GM23338 (cell line): ENCODE data around the gene LDB3. TPM values are rescaled to one million over a fixed set of nuclear protein-coding genes. Genes with fewer than 3 reads are reported as not detected.

Experiments
- ATAC-seq: fragments of 200-7000 bp; cut with Tn5 transposase; 3 replicates; pipeline ENCODE4 v1.9.1; 2020
- DNase-seq: peaks from one replicate; pipeline ENCODE4 v3.0.0-alpha.2; 2015; ENCODE audit warnings: low spot score
- H2AFZ ChIP-seq: fragments of 200-600 bp; sonication (generic); 2 replicates; pipeline ENCODE4 v1.8.0; 2016; ENCODE audit warnings: antibody characterized with exemption, mild to moderate bottlenecking, moderate library complexity
- H3F3A ChIP-seq: fragments of 200-600 bp; sonication (generic); replicated peaks from 2 replicates; pipeline ENCODE4 v1.8.0; 2017; ENCODE audit warnings: antibody characterized with exemption, mixed run types, low read depth
- H3K27ac ChIP-seq: fragments of 200-600 bp; sonication (generic); 2 replicates; pipeline ENCODE4 v1.6.1; 2016; ENCODE audit warnings: low read depth
- H3K27me3 ChIP-seq: fragments of 200-600 bp; sonication (generic); 2 replicates; pipeline ENCODE4 v1.8.0; 2016; ENCODE audit warnings: mild to moderate bottlenecking, mixed run types, moderate library complexity; ENCODE audit not compliant: insufficient read depth
- H3K36me3 ChIP-seq: fragments of 200-600 bp; sonication (generic); 2 replicates; pipeline ENCODE4 v1.8.0; 2016; ENCODE audit warnings: mild to moderate bottlenecking; ENCODE audit not compliant: insufficient read depth
- H3K4me1 ChIP-seq: fragments of 200-600 bp; sonication (generic); 2 replicates; pipeline ENCODE4 v1.8.0; 2016; ENCODE audit warnings: mild to moderate bottlenecking, moderate library complexity; ENCODE audit not compliant: insufficient read depth
- H3K4me2 ChIP-seq: fragments of 200-600 bp; sonication (generic); 2 replicates; pipeline ENCODE4 v1.7.1; 2017; ENCODE audit warnings: mixed run types
- H3K4me3 ChIP-seq: fragments of 200-600 bp; sonication (generic); 2 replicates; pipeline ENCODE4 v1.6.1; 2016; ENCODE audit warnings: mixed run types
- H3K79me2 ChIP-seq: fragments of 200-600 bp; sonication (generic); replicated peaks from 2 replicates; pipeline ENCODE4 v1.8.0; 2017; ENCODE audit warnings: mild to moderate bottlenecking; ENCODE audit not compliant: insufficient read depth
- H3K9me2 ChIP-seq: fragments of 200-600 bp; sonication (generic); 2 replicates; pipeline ENCODE4 v1.8.0; 2017; ENCODE audit not compliant: insufficient read depth
- H4K20me1 ChIP-seq: fragments of 200-600 bp; sonication (generic); replicated peaks from 2 replicates; pipeline ENCODE4 v1.8.0; 2017; ENCODE audit warnings: mild to moderate bottlenecking; ENCODE audit not compliant: insufficient read depth
- H3K27ac Mint-ChIP-seq: 2 replicates; pipeline ENCODE4 v1.8.0; 2020; ENCODE audit warnings: inconsistent platforms, mild to moderate bottlenecking, moderate library complexity, mixed read lengths
- H3K27me3 Mint-ChIP-seq: 3 replicates; pipeline ENCODE4 v1.8.0; 2022; ENCODE audit warnings: low read depth, mild to moderate bottlenecking, moderate library complexity, mixed read lengths, inconsistent platforms; ENCODE audit not compliant: insufficient read depth, poor library complexity
- H3K36me3 Mint-ChIP-seq: 3 replicates; pipeline ENCODE4 v1.8.0; 2021; ENCODE audit warnings: low read depth, mild to moderate bottlenecking, inconsistent platforms, moderate library complexity, mixed read lengths
- H3K4me1 Mint-ChIP-seq: 3 replicates; pipeline ENCODE4 v1.8.0; 2020; ENCODE audit warnings: mild to moderate bottlenecking, inconsistent platforms, mixed read lengths
- H3K4me3 Mint-ChIP-seq: 3 replicates; pipeline ENCODE4 v1.8.0; 2021; ENCODE audit warnings: moderate library complexity, mild to moderate bottlenecking, inconsistent platforms, mixed read lengths
- H3K9me3 Mint-ChIP-seq: 3 replicates; pipeline ENCODE4 v1.8.0; 2020; ENCODE audit warnings: moderate library complexity, mild to moderate bottlenecking, inconsistent platforms, mixed read lengths
- CREB1 ChIP-seq: fragments of 250-450 bp; sonication (Bioruptor Pico); IDR thresholded peaks from 2 replicates; pipeline ENCODE4 v1.5.0; 2020; ENCODE audit warnings: low read depth, mild to moderate bottlenecking, moderate library complexity
- EZH2 ChIP-seq: fragments of 200-600 bp; sonication (generic); IDR thresholded peaks from one replicate; pipeline ENCODE4 v1.8.0; 2017; ENCODE audit warnings: antibody characterized with exemption, mild to moderate bottlenecking, low read depth; ENCODE audit not compliant: unreplicated experiment
- EZH2phosphoT487 ChIP-seq: fragments of 200-600 bp; sonication (generic); IDR thresholded peaks from one replicate; pipeline ENCODE4 v1.8.1; 2018; ENCODE audit warnings: antibody characterized with exemption; ENCODE audit not compliant: unreplicated experiment
- JUNB ChIP-seq: IDR thresholded peaks from one replicate; pipeline ENCODE4 v1.6.1; 2016; ENCODE audit warnings: antibody characterized with exemption; ENCODE audit not compliant: unreplicated experiment
- NANOG ChIP-seq: IDR thresholded peaks from 2 replicates; pipeline ENCODE4 v1.6.1; 2016; ENCODE audit warnings: antibody characterized with exemption, borderline replicate concordance
- POLR2AphosphoS5 ChIP-seq: IDR thresholded peaks from 2 replicates; pipeline ENCODE4 v1.6.1; 2016; ENCODE audit warnings: antibody characterized with exemption, low read depth
- STAT1 ChIP-seq: IDR thresholded peaks from one replicate; pipeline ENCODE4 v1.6.1; 2016; ENCODE audit warnings: antibody characterized with exemption; ENCODE audit not compliant: unreplicated experiment
- ZNF114 ChIP-seq: fragments of 250-450 bp; sonication (Bioruptor Pico); IDR thresholded peaks from 2 replicates; pipeline ENCODE4 v1.5.0; 2020; ENCODE audit warnings: mild to moderate bottlenecking, moderate library complexity
- ZNF331 ChIP-seq: fragments of 250-450 bp; sonication (Bioruptor Pico); IDR thresholded peaks from 2 replicates; pipeline ENCODE4 v1.5.0; 2020; ENCODE audit warnings: low read depth, mild to moderate bottlenecking, moderate library complexity
- polyA plus RNA-seq: library from polyadenylated mRNA; unstranded; fragments of >200 nt; fragmentation: Nextera tagmentation; extraction: Ambion mirVana; gene quantifications from 2 replicates; pipeline ENCODE4 v1.2.1, GENCODE V29; 2016
- total RNA-seq: library from RNA; depleted of rRNA; stranded (reverse); fragments of >200 nt; shearing (Covaris generic); gene quantifications from 2 replicates; pipeline ENCODE4 v1.2.3, GENCODE V29; 2014
- TF ChIP-seq, protein P1 (sequence below), 2 experiments: fragments of 200-600 bp in 1 of 2; sonication (generic) in 1 of 2; conservative IDR thresholded peaks; 2 replicates each; pipeline versions ENCODE4 v1.5.1 to v1.6.1; 2016 to 2017; ENCODE audit warnings: antibody characterized with exemption in 2 of 2, low read depth in 2 of 2, mild to moderate bottlenecking in 2 of 2, moderate library complexity in 1 of 2
- TF ChIP-seq, protein P2 (sequence below): IDR thresholded peaks from one replicate; pipeline ENCODE4 v1.6.1; 2018; ENCODE audit warnings: antibody characterized with exemption; ENCODE audit not compliant: unreplicated experiment
- TF ChIP-seq, protein P3 (sequence below): IDR thresholded peaks from 2 replicates; pipeline ENCODE4 v1.6.1; 2016; ENCODE audit warnings: antibody characterized with exemption

LDB3 gene
- total and polyA plus RNA-seq, 2 experiments from 2014 or later, result 0.14 to 0.16 TPM

DNA sequence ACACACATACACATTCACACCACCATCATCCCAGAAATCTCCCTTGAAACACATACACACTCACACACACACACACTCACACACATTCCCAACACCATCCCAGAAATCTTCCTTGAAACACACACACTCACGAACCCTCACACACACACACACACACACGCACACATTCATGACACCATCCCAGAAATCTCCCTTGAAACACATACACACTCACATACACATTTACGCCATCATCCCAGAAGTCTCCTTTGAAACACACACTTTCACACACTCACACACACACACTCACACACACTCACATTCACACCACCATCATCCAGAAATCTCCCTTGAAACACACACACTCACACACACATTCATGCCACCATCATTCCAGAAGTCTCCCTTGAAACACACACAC, 14.3 kb upstream of the LDB3 start:
- Histone ChIP-seq H3K27me3 (no peaks in the 10 kb centered on the region), H3F3A (no peaks in the 10 kb centered on the region), H3K4me3 (no peak overlapping the region), H3K79me2 (no peaks in the 10 kb centered on the region), H2AFZ (no peak overlapping the region), H3K4me2 (no peak overlapping the region), H3K27ac (no peak overlapping the region), H4K20me1 (no peaks in the 10 kb centered on the region), H3K4me1 (no peaks in the 10 kb centered on the region), H3K9me2 (0 out of 2 replicates have a peak, but pooled peaks cover 3% of the 10 kb centered on the region), H3K36me3 (no peaks in the 10 kb centered on the region)
- H3K4me1 Mint-ChIP-seq, result peaks cover 3% of the 10 kb centered on the region; the same call in 2 of the 3 replicates
- TF ChIP-seq EZH2 (no peak), NANOG (no peak), ZNF331 (CRISPR knock-in tag) (no peak), ZNF114 (CRISPR knock-in tag) (no peak), CREB1 (CRISPR knock-in tag) (no peak), STAT1 (no peak), POLR2AphosphoS5 (no peak), EZH2phosphoT487 (no peak), JUNB (no peak)
- TF ChIP-seq, protein P1, sequence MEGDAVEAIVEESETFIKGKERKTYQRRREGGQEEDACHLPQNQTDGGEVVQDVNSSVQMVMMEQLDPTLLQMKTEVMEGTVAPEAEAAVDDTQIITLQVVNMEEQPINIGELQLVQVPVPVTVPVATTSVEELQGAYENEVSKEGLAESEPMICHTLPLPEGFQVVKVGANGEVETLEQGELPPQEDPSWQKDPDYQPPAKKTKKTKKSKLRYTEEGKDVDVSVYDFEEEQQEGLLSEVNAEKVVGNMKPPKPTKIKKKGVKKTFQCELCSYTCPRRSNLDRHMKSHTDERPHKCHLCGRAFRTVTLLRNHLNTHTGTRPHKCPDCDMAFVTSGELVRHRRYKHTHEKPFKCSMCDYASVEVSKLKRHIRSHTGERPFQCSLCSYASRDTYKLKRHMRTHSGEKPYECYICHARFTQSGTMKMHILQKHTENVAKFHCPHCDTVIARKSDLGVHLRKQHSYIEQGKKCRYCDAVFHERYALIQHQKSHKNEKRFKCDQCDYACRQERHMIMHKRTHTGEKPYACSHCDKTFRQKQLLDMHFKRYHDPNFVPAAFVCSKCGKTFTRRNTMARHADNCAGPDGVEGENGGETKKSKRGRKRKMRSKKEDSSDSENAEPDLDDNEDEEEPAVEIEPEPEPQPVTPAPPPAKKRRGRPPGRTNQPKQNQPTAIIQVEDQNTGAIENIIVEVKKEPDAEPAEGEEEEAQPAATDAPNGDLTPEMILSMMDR (conservative IDR thresholded peaks at IDR 0.05; ENCODE audit: low read depth in 2 of 2), result no peak
- TF ChIP-seq, protein P2, sequence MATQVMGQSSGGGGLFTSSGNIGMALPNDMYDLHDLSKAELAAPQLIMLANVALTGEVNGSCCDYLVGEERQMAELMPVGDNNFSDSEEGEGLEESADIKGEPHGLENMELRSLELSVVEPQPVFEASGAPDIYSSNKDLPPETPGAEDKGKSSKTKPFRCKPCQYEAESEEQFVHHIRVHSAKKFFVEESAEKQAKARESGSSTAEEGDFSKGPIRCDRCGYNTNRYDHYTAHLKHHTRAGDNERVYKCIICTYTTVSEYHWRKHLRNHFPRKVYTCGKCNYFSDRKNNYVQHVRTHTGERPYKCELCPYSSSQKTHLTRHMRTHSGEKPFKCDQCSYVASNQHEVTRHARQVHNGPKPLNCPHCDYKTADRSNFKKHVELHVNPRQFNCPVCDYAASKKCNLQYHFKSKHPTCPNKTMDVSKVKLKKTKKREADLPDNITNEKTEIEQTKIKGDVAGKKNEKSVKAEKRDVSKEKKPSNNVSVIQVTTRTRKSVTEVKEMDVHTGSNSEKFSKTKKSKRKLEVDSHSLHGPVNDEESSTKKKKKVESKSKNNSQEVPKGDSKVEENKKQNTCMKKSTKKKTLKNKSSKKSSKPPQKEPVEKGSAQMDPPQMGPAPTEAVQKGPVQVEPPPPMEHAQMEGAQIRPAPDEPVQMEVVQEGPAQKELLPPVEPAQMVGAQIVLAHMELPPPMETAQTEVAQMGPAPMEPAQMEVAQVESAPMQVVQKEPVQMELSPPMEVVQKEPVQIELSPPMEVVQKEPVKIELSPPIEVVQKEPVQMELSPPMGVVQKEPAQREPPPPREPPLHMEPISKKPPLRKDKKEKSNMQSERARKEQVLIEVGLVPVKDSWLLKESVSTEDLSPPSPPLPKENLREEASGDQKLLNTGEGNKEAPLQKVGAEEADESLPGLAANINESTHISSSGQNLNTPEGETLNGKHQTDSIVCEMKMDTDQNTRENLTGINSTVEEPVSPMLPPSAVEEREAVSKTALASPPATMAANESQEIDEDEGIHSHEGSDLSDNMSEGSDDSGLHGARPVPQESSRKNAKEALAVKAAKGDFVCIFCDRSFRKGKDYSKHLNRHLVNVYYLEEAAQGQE, result no peak
- TF ChIP-seq, protein P3, sequence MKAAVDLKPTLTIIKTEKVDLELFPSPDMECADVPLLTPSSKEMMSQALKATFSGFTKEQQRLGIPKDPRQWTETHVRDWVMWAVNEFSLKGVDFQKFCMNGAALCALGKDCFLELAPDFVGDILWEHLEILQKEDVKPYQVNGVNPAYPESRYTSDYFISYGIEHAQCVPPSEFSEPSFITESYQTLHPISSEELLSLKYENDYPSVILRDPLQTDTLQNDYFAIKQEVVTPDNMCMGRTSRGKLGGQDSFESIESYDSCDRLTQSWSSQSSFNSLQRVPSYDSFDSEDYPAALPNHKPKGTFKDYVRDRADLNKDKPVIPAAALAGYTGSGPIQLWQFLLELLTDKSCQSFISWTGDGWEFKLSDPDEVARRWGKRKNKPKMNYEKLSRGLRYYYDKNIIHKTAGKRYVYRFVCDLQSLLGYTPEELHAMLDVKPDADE, result no peak
- H3K9me3 Mint-ChIP-seq, result no peaks in the 10 kb centered on the region; the same call in 2 of the 3 replicates
- ATAC-seq (no peak), DNase-seq (no peak)
- H3K27ac Mint-ChIP-seq, result no peak overlapping the region
- no peaks in the 10 kb centered on the region; the same call in 2 of the 3 replicates for H3K36me3 Mint-ChIP-seq
- H3K4me3 Mint-ChIP-seq, result no peak overlapping the region
- peaks cover 7% of the 10 kb centered on the region for H3K27me3 Mint-ChIP-seq
